ENCODE data around the gene MCRS1.

MCRS1 gene

DNA sequence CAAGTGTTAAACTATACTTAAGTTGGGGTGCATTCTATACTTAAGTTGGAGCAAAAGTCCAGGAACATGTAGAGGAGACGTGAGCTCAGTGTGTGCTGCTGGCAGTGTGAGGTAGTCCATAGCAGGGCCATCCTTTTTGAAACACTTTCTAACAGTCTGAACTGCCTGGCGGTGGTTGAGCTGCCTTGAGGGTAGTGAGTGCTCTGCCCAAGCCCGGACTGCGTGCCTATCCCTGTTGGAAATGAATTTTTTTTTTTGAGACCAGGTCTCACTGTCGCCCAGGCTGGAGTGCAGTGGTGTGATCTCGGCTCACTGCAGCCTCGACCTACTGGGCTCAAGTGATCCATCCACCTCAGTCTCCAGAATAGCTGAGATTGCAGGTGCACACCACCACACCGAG is 15.0 kb downstream of the MCRS1 start:
- Histone ChIP-seq H2BK120ac (ENCODE audit: insufficient read depth, low read length, poor library complexity) (no peak overlapping the region), H3K14ac (ENCODE audit: low read length) (no peak overlapping the region), H3K4me1 (ENCODE audit: control insufficient read depth in 1 of 2, insufficient read depth in 2 of 2, low read length in 2 of 2) (peaks cover 3 to 8% of the 10 kb centered on the region in 2 experiments), H3K27me3 (ENCODE audit: insufficient read depth, low read length) (peaks cover 15% of the 10 kb centered on the region), H4K8ac (ENCODE audit: low read depth, low read length) (no peak overlapping the region), H2AK5ac (ENCODE audit: low read length) (no peak overlapping the region), H3K4ac (ENCODE audit: low read depth, low read length) (no peak overlapping the region), H4K12ac (ENCODE audit: low read depth, low read length) (no peak overlapping the region), H3K18ac (ENCODE audit: low read length) (no peak overlapping the region), H3K27ac (ENCODE audit: low read depth, low read length) (no peak overlapping the region), H3K23ac (ENCODE audit: low read length) (no peak overlapping the region), H2BK12ac (ENCODE audit: low read length) (no peak overlapping the region), H4K91ac (ENCODE audit: low read depth, low read length) (no peak overlapping the region), H3K9ac (ENCODE audit: low read length) (no peak overlapping the region), H3K79me2 (ENCODE audit: control insufficient read depth, insufficient read depth, low read length, poor library complexity) (no peaks in the 10 kb centered on the region), H2BK5ac (ENCODE audit: low read depth, low read length, poor library complexity) (no peak overlapping the region), H2AFZ (ENCODE audit: insufficient read depth, low read length, poor library complexity) (no peak overlapping the region), H3K4me3 (ENCODE audit: low read depth, low read length) (no peak overlapping the region), H3K9me3 (ENCODE audit: insufficient read depth, low read depth, low read length) (peaks cover 4% of the 10 kb centered on the region), H3K36me3 (ENCODE audit: control insufficient read depth in 1 of 2, insufficient read depth in 2 of 2, low read length in 2 of 2) (peaks cover 14 to 19% of the 10 kb centered on the region in 2 experiments), H3K4me2 (ENCODE audit: low read length) (no peak overlapping the region), H3K79me1 (ENCODE audit: low read length) (no peaks in the 10 kb centered on the region)
- WGBS (ENCODE audit: extremely low coverage, insufficient coverage, insufficient read length): no CpG with 5 or more reads among the region's 8 CpGs
- DNase-seq: no peak

DNA sequence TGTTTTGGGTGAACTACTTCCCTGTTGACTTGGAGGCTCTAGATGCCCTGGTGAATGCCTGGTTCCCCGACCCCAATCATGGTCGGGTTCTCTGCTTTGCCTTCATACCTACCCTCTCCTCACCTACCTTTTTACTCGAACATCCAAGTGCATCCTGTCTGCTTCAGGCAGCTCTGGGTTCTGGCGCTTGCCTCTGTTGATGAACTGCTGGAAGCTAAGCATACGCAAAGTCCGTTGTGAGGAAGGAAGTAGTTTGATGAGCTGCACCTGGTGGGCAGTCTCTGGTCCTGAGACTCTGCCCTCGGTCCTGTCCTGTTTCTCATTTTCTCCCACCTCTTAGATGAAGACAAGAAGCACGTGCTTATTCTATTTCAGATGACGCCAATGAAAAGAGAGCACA is 15.5 kb downstream of the MCRS1 start:
- H2BK120ac ChIP-seq (ENCODE audit: insufficient read depth, low read length, poor library complexity): no peak overlapping the region
- H3K36me3 ChIP-seq (ENCODE audit: control insufficient read depth in 1 of 2, insufficient read depth in 2 of 2, low read length in 2 of 2): peaks cover 9 to 14% of the 10 kb centered on the region in 2 experiments
- no peak overlapping the region for H3K27ac ChIP-seq (ENCODE audit: low read depth, low read length)
- H2BK12ac ChIP-seq (ENCODE audit: low read length): no peak overlapping the region
- no peak overlapping the region for H3K9ac ChIP-seq (ENCODE audit: low read length)
- WGBS (ENCODE audit: extremely low coverage, insufficient coverage, insufficient read length): no CpG with 5 or more reads among the region's 9 CpGs
- H3K4me3 ChIP-seq (ENCODE audit: low read depth, low read length): no peak overlapping the region
- H3K18ac ChIP-seq (ENCODE audit: low read length): no peak overlapping the region
- no peak overlapping the region for H3K4me2 ChIP-seq (ENCODE audit: low read length)
- peaks cover 3 to 8% of the 10 kb centered on the region in 2 experiments for H3K4me1 ChIP-seq (ENCODE audit: control insufficient read depth in 1 of 2, insufficient read depth in 2 of 2, low read length in 2 of 2)
- H3K23ac ChIP-seq (ENCODE audit: low read length): no peak overlapping the region
- H3K79me2 ChIP-seq (ENCODE audit: control insufficient read depth, insufficient read depth, low read length, poor library complexity): no peaks in the 10 kb centered on the region
- no peak overlapping the region for H4K91ac ChIP-seq (ENCODE audit: low read depth, low read length)
- no peak overlapping the region for H4K12ac ChIP-seq (ENCODE audit: low read depth, low read length)
- H3K79me1 ChIP-seq (ENCODE audit: low read length): no peaks in the 10 kb centered on the region
- no peak overlapping the region for H3K4ac ChIP-seq (ENCODE audit: low read depth, low read length)
- H3K27me3 ChIP-seq (ENCODE audit: insufficient read depth, low read length): peaks cover 15% of the 10 kb centered on the region
- peaks cover 4% of the 10 kb centered on the region for H3K9me3 ChIP-seq (ENCODE audit: insufficient read depth, low read depth, low read length)
- H2AK5ac ChIP-seq (ENCODE audit: low read length): no peak overlapping the region
- H4K8ac ChIP-seq (ENCODE audit: low read depth, low read length): no peak overlapping the region
- no peak overlapping the region for H2AFZ ChIP-seq (ENCODE audit: insufficient read depth, low read length, poor library complexity)
- no peak for DNase-seq
- H3K14ac ChIP-seq (ENCODE audit: low read length): no peak overlapping the region
- no peak overlapping the region for H2BK5ac ChIP-seq (ENCODE audit: low read depth, low read length, poor library complexity)

DNA sequence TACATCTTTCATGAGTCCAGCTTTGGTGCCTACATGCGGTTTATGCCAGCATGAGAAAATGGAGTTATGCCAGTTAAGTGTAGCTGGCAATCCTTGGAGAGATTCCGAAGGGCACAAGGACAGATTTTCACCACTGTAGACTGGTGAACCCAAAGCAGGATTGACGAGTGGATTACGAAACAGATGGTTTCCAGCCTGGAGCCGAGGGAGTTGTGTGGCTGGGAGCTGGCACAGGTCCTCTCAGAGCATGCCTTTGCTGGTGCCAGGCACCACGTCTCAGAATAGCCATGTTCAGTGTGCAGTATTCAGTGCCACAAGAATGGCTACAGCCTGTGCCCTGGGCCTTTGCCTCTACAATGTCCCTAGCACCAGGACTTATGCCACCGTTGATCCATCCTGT is 15.9 kb downstream of the MCRS1 start:
- Histone ChIP-seq H3K23ac (ENCODE audit: low read length) (no peak overlapping the region), H3K36me3 (ENCODE audit: control insufficient read depth in 1 of 2, insufficient read depth in 2 of 2, low read length in 2 of 2) (peaks cover 7 to 10% of the 10 kb centered on the region in 2 experiments), H2BK5ac (ENCODE audit: low read depth, low read length, poor library complexity) (no peak overlapping the region), H3K4ac (ENCODE audit: low read depth, low read length) (no peak overlapping the region), H3K14ac (ENCODE audit: low read length) (no peak overlapping the region), H3K27me3 (ENCODE audit: insufficient read depth, low read length) (peaks cover 15% of the 10 kb centered on the region), H4K91ac (ENCODE audit: low read depth, low read length) (no peak overlapping the region), H3K4me1 (ENCODE audit: control insufficient read depth in 1 of 2, insufficient read depth in 2 of 2, low read length in 2 of 2) (peaks cover 3 to 8% of the 10 kb centered on the region in 2 experiments), H2BK12ac (ENCODE audit: low read length) (no peak overlapping the region), H3K9me3 (ENCODE audit: insufficient read depth, low read depth, low read length) (peaks cover 4% of the 10 kb centered on the region), H2AFZ (ENCODE audit: insufficient read depth, low read length, poor library complexity) (no peak overlapping the region), H2BK120ac (ENCODE audit: insufficient read depth, low read length, poor library complexity) (no peak overlapping the region), H3K79me2 (ENCODE audit: control insufficient read depth, insufficient read depth, low read length, poor library complexity) (no peaks in the 10 kb centered on the region), H3K79me1 (ENCODE audit: low read length) (no peaks in the 10 kb centered on the region), H4K12ac (ENCODE audit: low read depth, low read length) (no peak overlapping the region), H3K27ac (ENCODE audit: low read depth, low read length) (no peak overlapping the region), H3K18ac (ENCODE audit: low read length) (no peak overlapping the region), H4K8ac (ENCODE audit: low read depth, low read length) (no peak overlapping the region), H2AK5ac (ENCODE audit: low read length) (no peak overlapping the region), H3K9ac (ENCODE audit: low read length) (no peak overlapping the region), H3K4me2 (ENCODE audit: low read length) (no peak overlapping the region), H3K4me3 (ENCODE audit: low read depth, low read length) (no peak overlapping the region)
- no CpG with 5 or more reads among the region's 7 CpGs for WGBS (ENCODE audit: extremely low coverage, insufficient coverage, insufficient read length)
- DNase-seq: no peak

DNA sequence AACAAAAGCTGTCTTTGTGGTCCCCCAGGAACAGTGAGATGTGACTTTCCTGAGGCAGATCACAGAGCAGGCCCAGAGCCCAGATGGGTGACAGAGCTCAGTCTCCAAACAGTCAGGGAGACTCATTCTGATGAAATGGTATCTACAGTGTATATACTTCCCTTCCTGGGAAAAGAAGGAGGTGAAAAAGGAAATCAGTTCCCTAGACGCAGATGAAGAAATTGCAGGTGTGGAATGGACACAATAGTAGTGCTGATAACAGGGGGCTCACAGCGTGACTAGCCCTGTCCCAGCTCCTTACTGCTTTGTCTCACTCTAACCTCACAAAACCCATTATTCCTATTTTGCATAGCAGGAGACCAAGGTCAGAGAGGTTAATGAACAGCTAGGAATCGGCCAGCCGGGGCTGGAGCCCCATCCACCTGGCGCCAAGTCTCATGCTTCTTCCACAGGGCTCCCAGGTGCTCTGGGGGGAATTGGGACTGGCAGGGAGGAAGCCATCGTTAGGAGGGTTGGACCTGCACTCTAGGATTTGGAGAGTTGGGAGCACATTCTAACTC is 17.2 kb downstream of the MCRS1 start:
- Histone ChIP-seq H3K23ac (ENCODE audit: low read length) (no peak overlapping the region), H4K12ac (ENCODE audit: low read depth, low read length) (no peak overlapping the region), H4K91ac (ENCODE audit: low read depth, low read length) (no peak overlapping the region), H3K4me1 (ENCODE audit: control insufficient read depth in 1 of 2, insufficient read depth in 2 of 2, low read length in 2 of 2) (peaks cover 3 to 8% of the 10 kb centered on the region in 2 experiments), H2AFZ (ENCODE audit: insufficient read depth, low read length, poor library complexity) (no peak overlapping the region), H2BK12ac (ENCODE audit: low read length) (no peak overlapping the region), H3K9ac (ENCODE audit: low read length) (no peak overlapping the region), H2BK120ac (ENCODE audit: insufficient read depth, low read length, poor library complexity) (no peak overlapping the region), H3K79me2 (ENCODE audit: control insufficient read depth, insufficient read depth, low read length, poor library complexity) (no peaks in the 10 kb centered on the region), H3K18ac (ENCODE audit: low read length) (no peak overlapping the region), H2AK5ac (ENCODE audit: low read length) (no peak overlapping the region), H3K4me2 (ENCODE audit: low read length) (no peak overlapping the region), H3K4me3 (ENCODE audit: low read depth, low read length) (no peak overlapping the region), H3K14ac (ENCODE audit: low read length) (no peak overlapping the region), H3K4ac (ENCODE audit: low read depth, low read length) (no peak overlapping the region), H3K79me1 (ENCODE audit: low read length) (no peaks in the 10 kb centered on the region), H3K36me3 (ENCODE audit: control insufficient read depth in 1 of 2, insufficient read depth in 2 of 2, low read length in 2 of 2) (no peaks in the 10 kb centered on the region), H2BK5ac (ENCODE audit: low read depth, low read length, poor library complexity) (no peak overlapping the region), H3K27ac (ENCODE audit: low read depth, low read length) (no peak overlapping the region), H4K8ac (ENCODE audit: low read depth, low read length) (no peak overlapping the region), H3K9me3 (ENCODE audit: insufficient read depth, low read depth, low read length) (peaks cover 4% of the 10 kb centered on the region), H3K27me3 (ENCODE audit: insufficient read depth, low read length) (peaks cover 19% of the 10 kb centered on the region)
- no CpG with 5 or more reads among the region's 6 CpGs for WGBS (ENCODE audit: extremely low coverage, insufficient coverage, insufficient read length)
- no peak for DNase-seq
